Stimulated activated naive CD8-positive, alpha-beta T cell treated with anti-CD3 and anti-CD28 coated beads, Interleukin-15, Interleukin-2, amounts not matched to agents 100 ng/mL and 50 ng/mL, for 24 hours (primary cell): ENCODE results near the gene GCSAM.

Source experiments
- H3K27ac Mint-ChIP-seq: one replicate; pipeline ENCODE4 v1.8.0; 2021; ENCODE audit warnings: mild to moderate bottlenecking, mixed read lengths
- H3K27me3 Mint-ChIP-seq: one replicate; pipeline ENCODE4 v1.8.0; 2021; ENCODE audit warnings: mixed read lengths
- H3K36me3 Mint-ChIP-seq: one replicate; pipeline ENCODE4 v1.8.0; 2021; ENCODE audit warnings: low read depth, mixed read lengths
- H3K4me1 Mint-ChIP-seq: one replicate; pipeline ENCODE4 v1.8.0; 2021; ENCODE audit warnings: low read depth, mixed read lengths
- H3K4me3 Mint-ChIP-seq: one replicate; pipeline ENCODE4 v1.8.0; 2021; ENCODE audit warnings: mild to moderate bottlenecking, mixed read lengths
- H3K9me3 Mint-ChIP-seq: one replicate; pipeline ENCODE4 v1.8.0; 2021; ENCODE audit warnings: mixed read lengths

GCSAM gene

DNA sequence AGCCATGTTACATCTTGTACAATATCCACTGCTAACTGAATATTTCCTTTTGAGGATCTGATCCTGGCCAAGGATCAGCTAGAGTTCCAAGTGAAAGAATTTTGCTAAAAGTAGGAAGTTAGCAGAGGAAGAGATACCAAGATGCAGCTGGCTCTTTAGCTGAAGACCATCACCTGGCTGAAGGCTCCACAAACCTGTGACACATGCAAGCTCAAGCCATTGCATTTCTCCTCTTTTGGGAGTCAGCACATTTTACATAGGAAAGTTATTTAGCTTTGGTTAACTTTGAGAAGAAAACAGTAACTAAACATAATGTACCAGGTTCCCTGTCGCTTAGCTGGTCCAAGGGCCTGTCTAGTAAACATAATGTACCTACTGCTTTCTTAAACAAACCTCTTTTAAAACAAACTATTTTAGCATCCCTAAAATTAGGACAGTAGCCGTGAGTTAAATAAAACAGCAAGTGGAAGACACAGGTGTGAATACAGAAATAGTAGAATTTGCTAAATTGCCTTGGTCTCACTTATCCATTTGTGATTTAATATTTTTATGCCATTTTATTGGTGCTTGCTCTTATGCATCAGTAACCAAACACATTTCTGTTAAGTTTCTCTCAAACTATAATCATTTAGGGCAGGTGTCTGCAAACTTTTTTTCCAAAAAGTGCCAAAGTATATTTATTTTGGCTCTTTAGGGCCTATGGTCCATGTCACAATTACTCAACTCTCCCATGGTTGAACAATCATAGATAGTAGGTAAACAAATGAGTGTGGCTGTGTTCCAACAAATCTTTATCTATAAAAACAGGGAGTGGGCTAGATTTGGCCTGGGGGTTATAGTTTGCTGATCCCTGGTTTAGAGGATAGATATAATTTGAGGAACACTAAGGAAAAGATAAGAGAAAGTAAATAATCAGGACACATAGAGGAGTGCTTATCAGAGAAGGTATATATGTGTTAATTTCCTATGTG lies 11.2 kb downstream of the GCSAM start:
- Mint-ChIP-seq H3K27ac (no peak overlapping the region), H3K4me3 (no peak overlapping the region), H3K4me1 (peaks cover 64% of the 10 kb centered on the region), H3K27me3 (no peaks in the 10 kb centered on the region), H3K9me3 (no peaks in the 10 kb centered on the region), H3K36me3 (no peaks in the 10 kb centered on the region)

DNA sequence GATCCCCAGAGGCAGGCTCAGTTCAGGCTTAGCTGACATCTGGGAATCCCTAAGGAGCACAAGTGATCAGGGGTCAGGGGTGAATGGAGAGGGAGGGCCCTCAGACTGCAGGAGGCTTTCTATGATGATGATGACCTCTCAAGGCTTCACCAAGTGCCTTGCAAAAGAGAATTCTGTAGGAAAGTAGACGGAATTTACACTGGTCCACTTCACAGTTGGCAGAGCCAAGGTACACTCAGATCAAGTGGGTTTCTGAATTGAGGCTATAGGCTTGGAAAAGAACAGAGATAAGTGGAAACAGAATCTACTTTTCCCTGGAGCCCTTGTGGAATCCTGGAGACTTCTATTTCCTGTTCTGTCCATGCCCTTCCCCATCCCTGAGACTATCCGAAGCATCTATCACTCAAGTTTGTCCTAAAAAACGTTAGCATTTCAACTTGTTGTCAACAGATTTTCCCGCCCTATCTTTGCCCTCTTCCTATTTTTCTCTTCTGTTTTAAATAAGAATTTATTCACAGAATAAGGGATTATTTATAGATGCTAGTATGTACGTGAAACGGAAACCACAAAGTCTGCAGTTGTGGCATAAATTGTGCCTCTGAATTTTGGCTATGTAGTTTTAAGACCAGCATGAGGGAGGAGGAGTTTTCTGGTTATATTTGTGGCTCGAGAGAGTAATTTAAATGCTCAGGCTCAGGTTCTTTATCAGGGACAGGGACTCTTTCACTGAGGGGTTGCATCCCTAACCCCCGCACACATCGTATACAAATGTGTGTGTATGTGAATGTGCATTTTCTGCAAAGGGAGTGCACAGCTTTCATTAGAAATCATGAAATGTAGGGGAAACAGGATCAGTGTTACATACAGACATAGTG lies 12.8 kb downstream of the GCSAM start:
- Mint-ChIP-seq H3K4me1 (peaks cover 59% of the 10 kb centered on the region), H3K27me3 (no peaks in the 10 kb centered on the region), H3K27ac (peak overlapping the region; percentile 64), H3K4me3 (peak overlapping the region; percentile 44), H3K36me3 (no peaks in the 10 kb centered on the region), H3K9me3 (no peaks in the 10 kb centered on the region)

DNA sequence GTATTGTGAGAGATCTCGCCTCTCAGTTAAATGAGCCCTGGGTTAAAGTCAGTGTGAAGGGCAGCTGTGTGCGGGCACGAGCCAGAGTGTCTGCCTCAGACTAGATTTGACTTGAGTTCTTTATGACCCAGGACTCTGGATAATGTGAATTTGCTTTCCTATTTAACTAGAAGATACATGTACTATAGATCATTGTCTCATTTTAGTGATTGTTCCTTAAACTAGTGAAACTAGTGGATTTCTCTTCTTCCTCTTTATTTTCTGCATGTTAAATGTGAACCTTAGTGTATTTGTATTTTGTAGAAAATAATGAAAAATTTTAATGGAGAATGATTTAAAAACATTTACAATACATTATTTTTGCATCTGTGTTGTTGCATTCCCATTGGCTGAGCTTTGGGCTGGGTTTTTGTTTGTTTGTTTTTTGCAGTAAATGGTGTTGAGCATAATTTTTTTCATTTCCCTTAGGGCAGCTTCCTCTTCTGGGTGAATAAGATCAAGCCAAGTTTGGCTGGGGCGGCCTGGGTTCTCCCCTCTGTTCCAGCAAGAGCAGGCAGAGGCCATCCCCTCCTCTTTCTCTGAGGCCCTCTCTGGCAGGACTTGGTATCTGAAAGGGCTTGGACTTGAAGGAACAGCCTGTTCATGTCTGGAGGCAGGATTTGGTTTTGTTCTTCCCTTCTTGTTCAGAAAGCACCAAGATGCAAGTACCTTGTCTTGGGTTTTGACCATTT lies 15.0 kb downstream of the GCSAM start:
- H3K27me3 Mint-ChIP-seq, result no peaks in the 10 kb centered on the region
- peak overlapping the region; percentile 27 for H3K27ac Mint-ChIP-seq
- peaks cover 78% of the 10 kb centered on the region for H3K4me1 Mint-ChIP-seq
- no peaks in the 10 kb centered on the region for H3K9me3 Mint-ChIP-seq
- H3K4me3 Mint-ChIP-seq, result no peak overlapping the region
- H3K36me3 Mint-ChIP-seq, result peaks cover 6% of the 10 kb centered on the region

DNA sequence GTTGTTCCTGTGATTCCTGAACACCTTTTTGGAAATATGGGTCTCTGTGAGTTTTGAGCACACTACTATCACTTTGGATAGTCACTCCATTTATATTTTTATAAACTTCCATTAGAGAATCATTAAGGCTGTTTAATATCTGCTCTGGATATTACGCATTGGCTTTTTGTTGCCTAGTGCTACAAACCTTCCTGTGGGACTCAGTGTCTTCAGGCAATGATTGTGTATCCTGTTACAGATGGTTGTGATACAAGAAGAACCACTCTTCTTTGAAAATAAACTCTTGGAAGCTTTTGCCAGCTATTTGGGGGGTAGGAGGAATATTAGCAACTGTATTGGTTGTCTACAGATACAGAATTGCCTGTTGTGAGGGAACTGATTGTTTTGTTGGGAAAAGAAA lies 15.6 kb downstream of the GCSAM start:
- peaks cover 6% of the 10 kb centered on the region for H3K36me3 Mint-ChIP-seq
- peaks cover 81% of the 10 kb centered on the region for H3K4me1 Mint-ChIP-seq
- H3K4me3 Mint-ChIP-seq, result no peak overlapping the region
- no peaks in the 10 kb centered on the region for H3K27me3 Mint-ChIP-seq
- no peaks in the 10 kb centered on the region for H3K9me3 Mint-ChIP-seq
- no peak overlapping the region for H3K27ac Mint-ChIP-seq

DNA sequence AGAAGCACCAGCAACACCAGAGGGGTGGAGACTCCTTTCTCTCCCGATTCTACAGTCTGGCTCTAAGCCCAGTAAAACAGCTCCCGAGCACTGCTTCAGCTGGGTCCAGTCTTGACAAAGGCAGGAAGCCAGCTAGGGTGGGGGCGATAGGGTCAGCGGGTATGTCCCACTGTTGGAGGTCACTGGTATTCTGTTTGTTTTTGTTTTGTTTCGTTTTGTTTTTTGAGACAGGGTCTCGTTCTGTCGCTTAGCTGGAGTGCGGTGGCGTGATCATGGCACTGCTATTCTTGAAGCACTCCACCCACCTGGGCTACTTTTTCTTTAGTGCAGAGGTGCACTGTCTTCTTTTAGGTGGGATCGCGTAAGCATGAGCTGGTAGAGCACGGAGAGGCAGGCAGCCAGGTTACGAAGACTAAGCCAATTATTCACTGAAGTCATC lies 16.3 kb downstream of the GCSAM start:
- H3K27me3 Mint-ChIP-seq, result no peaks in the 10 kb centered on the region
- H3K4me1 Mint-ChIP-seq, result peaks cover 83% of the 10 kb centered on the region
- no peak overlapping the region for H3K4me3 Mint-ChIP-seq
- peaks cover 6% of the 10 kb centered on the region for H3K36me3 Mint-ChIP-seq
- no peak overlapping the region for H3K27ac Mint-ChIP-seq
- H3K9me3 Mint-ChIP-seq, result no peaks in the 10 kb centered on the region

DNA sequence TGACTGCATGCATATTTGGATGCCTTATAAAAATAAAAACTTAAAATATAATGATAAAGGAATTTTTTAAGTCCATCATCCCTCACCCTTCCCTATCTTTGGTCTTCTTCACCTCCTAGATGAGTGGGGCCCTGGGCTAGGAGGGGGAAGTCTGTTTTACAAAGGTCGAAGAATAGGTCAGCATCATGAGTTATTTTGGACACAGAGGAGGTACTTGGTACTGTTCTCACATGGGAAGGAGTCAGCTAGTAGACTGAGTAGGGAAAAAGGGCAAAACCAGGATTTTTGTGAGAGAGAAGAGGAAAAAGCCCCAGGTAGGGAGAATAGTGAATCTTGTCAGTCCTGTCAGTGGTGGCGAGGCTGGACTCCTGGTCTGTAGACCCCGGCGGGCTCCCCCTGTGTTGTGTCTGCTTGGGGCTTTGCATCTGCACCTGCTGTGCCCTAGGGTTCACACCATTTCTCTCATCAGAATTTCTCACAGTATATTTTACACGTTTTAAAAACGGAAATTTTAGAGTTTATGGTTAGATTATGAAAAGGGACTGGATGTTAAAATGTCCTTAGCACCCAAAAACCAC lies 17.2 kb downstream of the GCSAM start:
- peak overlapping the region; percentile 49 for H3K27ac Mint-ChIP-seq

DNA sequence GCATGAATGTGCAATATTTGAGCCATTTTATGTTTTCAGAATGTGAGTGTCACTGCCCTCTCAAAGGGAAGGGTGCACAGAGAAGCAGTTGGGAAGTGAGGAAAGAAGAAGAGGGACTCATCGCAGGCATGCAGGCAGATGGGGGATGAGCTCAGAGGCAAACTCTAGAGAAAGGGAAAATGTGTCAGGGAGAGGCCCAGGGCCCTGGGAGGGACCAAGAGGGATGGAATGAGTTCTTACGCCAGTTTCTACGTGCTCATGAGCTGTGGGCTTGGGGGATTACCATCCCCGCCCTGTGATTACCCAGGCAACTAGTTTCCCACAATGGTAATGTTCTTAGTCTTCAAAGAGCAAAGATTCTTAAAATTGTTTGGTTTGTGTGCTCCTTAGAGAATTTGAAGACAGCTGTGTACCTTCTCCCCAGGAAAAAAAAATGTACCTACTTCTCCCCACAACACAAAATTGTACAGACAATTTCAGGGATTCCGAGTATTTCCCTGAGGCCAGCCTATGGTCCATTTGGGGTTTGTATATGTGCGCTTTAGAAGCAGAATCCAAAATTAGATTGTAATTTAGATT lies 17.8 kb downstream of the GCSAM start:
- Mint-ChIP-seq H3K4me3 (no peak overlapping the region), H3K36me3 (peaks cover 6% of the 10 kb centered on the region), H3K27ac (peak overlapping the region; percentile 33), H3K27me3 (no peaks in the 10 kb centered on the region), H3K4me1 (peaks cover 70% of the 10 kb centered on the region), H3K9me3 (no peaks in the 10 kb centered on the region)

More for the DNA sequence above, 17.2 kb downstream of the GCSAM start:
- Mint-ChIP-seq H3K36me3 (peaks cover 6% of the 10 kb centered on the region), H3K9me3 (no peaks in the 10 kb centered on the region), H3K4me1 (peaks cover 77% of the 10 kb centered on the region), H3K4me3 (no peak overlapping the region), H3K27me3 (no peaks in the 10 kb centered on the region)

DNA sequence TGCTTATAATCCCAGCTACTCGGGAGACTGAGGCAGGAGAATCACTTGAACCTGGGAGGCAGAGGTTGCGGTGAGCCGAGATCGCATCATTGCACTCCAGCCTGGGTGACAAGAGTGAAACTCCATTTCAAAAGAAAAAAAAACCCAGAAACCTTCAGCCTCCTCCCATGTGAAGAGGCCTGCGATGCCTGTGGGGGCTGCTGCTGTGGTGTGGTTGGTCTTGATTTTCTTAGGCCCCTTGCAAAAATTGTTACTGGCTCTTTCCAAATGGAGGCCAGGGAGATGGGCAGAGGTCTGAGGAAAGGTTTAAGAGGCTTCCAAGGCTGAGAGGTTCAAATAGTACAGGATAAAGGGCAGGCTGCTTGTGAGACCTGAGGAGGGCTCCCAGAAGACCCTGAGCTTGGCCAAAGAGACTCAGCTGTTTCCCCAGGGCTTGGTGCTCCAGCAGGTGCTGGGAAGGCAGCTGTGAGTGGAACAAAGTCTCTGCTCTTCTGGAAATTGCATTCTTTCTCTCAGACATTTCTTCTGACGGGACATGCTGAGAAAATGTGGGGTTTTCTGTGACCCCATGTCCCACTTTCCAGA lies 18.4 kb downstream of the GCSAM start:
- Mint-ChIP-seq H3K36me3 (peaks cover 6% of the 10 kb centered on the region), H3K4me3 (no peak overlapping the region), H3K4me1 (peaks cover 65% of the 10 kb centered on the region), H3K27me3 (no peaks in the 10 kb centered on the region), H3K9me3 (no peaks in the 10 kb centered on the region), H3K27ac (peak overlapping the region; percentile 33)

DNA sequence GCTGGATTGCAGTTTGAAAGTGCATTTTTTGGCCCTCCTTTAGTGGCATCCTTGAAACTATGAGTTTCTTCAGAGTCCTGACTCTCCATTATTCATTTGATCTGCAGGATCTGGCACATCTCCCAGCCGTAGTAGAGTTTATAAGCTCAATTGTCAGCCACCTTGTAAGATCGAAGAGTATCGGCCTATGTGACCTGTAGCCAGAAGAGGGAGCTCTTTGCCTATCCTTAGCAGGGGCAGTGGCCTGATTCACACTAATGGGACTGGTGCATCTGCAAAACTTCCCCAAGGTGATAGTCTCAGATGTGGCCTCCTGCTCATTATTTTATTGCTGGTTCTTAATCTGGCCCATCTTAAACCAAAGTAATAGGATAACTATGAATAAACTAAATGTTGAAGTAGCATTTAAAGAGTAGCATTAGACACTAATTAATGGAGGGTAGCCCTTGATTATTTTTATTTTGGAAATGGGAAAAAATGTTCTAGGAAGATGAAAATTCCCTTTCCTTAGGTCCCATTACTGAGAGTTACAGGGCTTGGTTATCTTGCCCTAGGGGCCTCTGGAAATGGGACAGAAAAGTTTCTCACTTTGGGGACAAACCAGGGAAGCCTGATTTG lies 21.2 kb downstream of the GCSAM start:
- Mint-ChIP-seq H3K36me3 (peaks cover 6% of the 10 kb centered on the region), H3K9me3 (no peaks in the 10 kb centered on the region), H3K4me1 (peaks cover 38% of the 10 kb centered on the region), H3K27ac (no peak overlapping the region), H3K4me3 (no peak overlapping the region), H3K27me3 (no peaks in the 10 kb centered on the region)

DNA sequence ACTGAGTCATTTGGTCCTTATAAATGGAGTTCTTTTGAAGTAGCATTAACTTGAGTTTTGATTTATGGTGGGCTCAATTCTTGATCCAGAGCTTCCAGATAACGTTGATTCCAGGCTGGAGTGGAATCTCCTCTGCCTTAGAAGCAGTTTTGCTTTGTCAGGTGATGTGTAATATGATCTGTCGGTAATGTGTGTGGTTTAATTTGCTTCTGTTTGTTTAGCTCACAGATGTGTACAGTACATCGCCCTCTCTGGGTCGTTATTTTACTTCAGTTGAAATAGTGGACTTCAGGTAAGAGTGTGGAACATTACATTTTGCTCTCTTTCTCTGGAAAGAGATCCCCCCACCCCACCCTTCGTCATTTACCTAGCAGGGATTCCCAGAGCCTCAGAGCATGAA lies 23.7 kb downstream of the GCSAM start:
- H3K27me3 Mint-ChIP-seq, result no peaks in the 10 kb centered on the region
- peaks cover 20% of the 10 kb centered on the region for H3K4me1 Mint-ChIP-seq
- H3K4me3 Mint-ChIP-seq, result no peak overlapping the region
- no peaks in the 10 kb centered on the region for H3K9me3 Mint-ChIP-seq
- no peak overlapping the region for H3K27ac Mint-ChIP-seq
- peaks cover 6% of the 10 kb centered on the region for H3K36me3 Mint-ChIP-seq

DNA sequence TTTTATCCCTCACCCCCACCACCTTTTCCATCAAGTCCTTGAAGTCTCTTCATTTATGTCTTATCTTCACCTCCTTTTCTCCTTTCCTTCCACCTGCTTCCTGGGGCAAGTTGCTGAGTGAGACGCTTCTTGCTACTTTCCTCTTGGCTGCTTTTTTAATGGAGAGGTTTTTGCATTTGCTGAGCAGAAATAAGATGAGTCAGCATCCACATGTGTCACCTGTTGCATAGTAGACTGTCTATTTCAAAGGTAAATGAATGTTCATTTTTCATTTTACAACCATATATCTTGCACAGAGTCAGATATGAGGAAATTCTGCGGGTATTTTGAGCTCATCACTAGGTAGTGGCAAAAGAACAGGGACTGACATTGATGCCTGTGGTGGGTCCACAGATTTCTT lies 28.3 kb downstream of the GCSAM start:
- no peaks in the 10 kb centered on the region for H3K36me3 Mint-ChIP-seq
- H3K4me3 Mint-ChIP-seq, result no peak overlapping the region
- H3K27ac Mint-ChIP-seq, result no peak overlapping the region
- no peaks in the 10 kb centered on the region for H3K27me3 Mint-ChIP-seq
- H3K4me1 Mint-ChIP-seq, result peaks cover 3% of the 10 kb centered on the region
- H3K9me3 Mint-ChIP-seq, result no peaks in the 10 kb centered on the region

DNA sequence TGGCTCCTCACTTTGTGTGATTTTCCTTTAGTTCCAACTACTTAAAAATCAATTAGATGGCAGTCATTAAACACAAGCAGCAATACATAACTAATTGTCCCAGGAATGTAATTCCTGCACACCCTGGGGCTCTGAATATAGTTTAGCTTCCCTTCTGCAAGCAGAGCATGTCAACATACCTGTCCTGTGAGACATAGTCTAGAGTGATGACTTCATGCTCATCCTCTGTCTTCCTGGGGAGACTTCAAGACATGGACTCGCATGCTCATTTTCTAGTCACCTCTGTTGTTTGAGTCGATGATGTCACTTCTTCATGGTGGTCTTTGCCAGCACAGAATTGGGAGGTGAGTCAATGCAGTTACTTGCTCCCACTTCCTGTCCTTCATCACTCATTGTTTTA lies 31.1 kb downstream of the GCSAM start:
- H3K4me1 Mint-ChIP-seq, result peaks cover 15% of the 10 kb centered on the region
- no peaks in the 10 kb centered on the region for H3K36me3 Mint-ChIP-seq
- H3K27ac Mint-ChIP-seq, result no peak overlapping the region

DNA sequence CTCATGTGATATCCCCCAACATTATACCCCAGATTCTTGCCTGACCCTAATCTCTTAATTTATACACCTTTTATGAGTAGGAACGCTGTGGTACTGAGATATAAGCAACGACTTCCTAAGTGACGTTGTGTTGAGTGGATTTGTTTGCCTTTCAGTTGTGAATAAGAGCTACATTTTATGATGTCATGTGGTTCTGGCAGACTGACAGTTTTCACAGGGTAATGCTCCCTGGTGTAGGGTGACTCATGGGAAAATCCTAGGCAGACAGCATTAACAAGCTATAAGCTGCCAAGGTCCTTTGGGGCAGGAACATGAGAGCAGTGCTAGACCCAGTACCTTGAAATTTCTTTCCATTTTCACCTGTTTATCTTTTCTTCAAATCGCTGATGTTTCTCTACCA lies 35.7 kb downstream of the GCSAM start:
- Mint-ChIP-seq H3K4me1 (peaks cover 25% of the 10 kb centered on the region), H3K36me3 (peaks cover 8% of the 10 kb centered on the region), H3K27me3 (no peaks in the 10 kb centered on the region), H3K4me3 (no peak overlapping the region), H3K9me3 (no peaks in the 10 kb centered on the region), H3K27ac (no peak overlapping the region)

More for the DNA sequence above, 31.1 kb downstream of the GCSAM start:
- Mint-ChIP-seq H3K27me3 (no peaks in the 10 kb centered on the region), H3K9me3 (no peaks in the 10 kb centered on the region), H3K4me3 (no peak overlapping the region)
